ENCODE results near the gene PLIN1.

Gene PLIN1

GRCh38 chr15:89662893-89663626 is 16.1 kb downstream of the PLIN1 start:
- DNase-seq (ENCODE audit: low read depth, low spot score) = peak; percentile 90
- TF ChIP-seq CTCF (IDR thresholded peaks at IDR 0.05; ENCODE audit: low read depth, low read length) = no peak
- no peak overlapping the region for H3K4me3 ChIP-seq (ENCODE audit: low read depth, low read length)
- in situ Hi-C loops (cut with HindIII; ENCODE audit: low sequenced_read_pairs) = no loop called here

DNA sequence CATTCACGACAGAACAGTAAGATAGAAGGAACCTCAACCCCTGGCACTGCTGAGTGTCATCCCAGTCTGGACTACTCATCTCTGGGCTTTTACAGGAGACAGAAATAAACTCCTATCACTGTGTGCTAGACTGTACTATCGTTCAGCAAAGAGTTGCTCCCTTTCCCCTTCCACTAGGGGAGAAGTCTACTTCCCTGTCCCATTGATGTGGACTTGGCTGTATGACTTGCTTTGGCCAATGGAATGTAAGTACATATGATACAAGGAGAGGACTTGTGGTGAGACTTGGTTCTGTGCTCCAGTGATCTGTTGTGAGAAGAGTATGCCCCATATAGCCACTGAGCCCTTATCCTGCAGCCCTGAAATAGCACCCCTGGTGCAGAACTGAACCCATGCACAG is 18.6 kb downstream of the PLIN1 start:
- DNase-seq (ENCODE audit: low read depth, low spot score) = no peak
- TF ChIP-seq CTCF (IDR thresholded peaks at IDR 0.05; ENCODE audit: low read depth, low read length) = no peak
- in situ Hi-C loops (cut with HindIII; ENCODE audit: low sequenced_read_pairs) = no loop called here
- H3K4me3 ChIP-seq (ENCODE audit: low read depth, low read length) = no peak overlapping the region

DNA sequence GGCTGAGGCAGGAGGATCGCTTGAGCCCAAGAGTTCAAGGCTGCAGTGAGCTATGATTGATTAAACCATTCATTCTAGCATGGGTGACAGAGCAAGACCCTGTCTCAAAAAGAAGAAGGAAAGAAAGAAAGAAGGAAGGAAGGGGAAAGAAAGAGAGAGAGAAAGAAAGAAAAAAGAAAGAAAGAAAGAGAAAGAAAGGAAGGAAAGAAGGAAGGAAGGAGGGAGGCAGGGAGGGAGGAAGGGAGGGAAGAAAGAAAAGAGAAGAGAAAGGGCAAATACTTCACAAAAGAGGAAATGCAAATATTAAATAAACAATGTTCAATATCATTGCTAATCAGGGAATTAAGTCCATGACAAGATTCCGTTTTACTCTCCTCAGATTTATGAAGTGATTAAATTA is 19.9 kb downstream of the PLIN1 start:
- H3K4me3 ChIP-seq (ENCODE audit: low read depth, low read length) = no peak overlapping the region
- in situ Hi-C loops (cut with HindIII; ENCODE audit: low sequenced_read_pairs) = no loop called here
- no peak for DNase-seq (ENCODE audit: low read depth, low spot score)
- TF ChIP-seq CTCF (IDR thresholded peaks at IDR 0.05; ENCODE audit: low read depth, low read length) = no peak

- in situ Hi-C loops (cut with HindIII; ENCODE audit: low sequenced_read_pairs) = no loop called here
- no peak overlapping the region for H3K4me3 ChIP-seq (ENCODE audit: low read depth, low read length)
- DNase-seq (ENCODE audit: low read depth, low spot score) = no peak
- no peak for TF ChIP-seq CTCF (IDR thresholded peaks at IDR 0.05; ENCODE audit: low read depth, low read length)
These were observed 21.4 kb downstream of the PLIN1 start for GRCh38 chr15:89657686-89658200.

GRCh38 chr15:89656116-89656815 is 22.9 kb downstream of the PLIN1 start:
- no peak for DNase-seq (ENCODE audit: low read depth, low spot score)
- in situ Hi-C loops (cut with HindIII; ENCODE audit: low sequenced_read_pairs) = no loop called here
- no peak overlapping the region for H3K4me3 ChIP-seq (ENCODE audit: low read depth, low read length)
- no peak for TF ChIP-seq CTCF (IDR thresholded peaks at IDR 0.05; ENCODE audit: low read depth, low read length)

GRCh38 chr15:89654847-89655805 is 24.0 kb downstream of the PLIN1 start, which contains the start of gene KIF7:
KIF7 (minus strand) TSS chr15:89655467; CDS start chr15:89652930, 2,537 bp downstream.
- peak; percentile 66 for DNase-seq (ENCODE audit: low read depth, low spot score)
- H3K4me3 ChIP-seq (ENCODE audit: low read depth, low read length) = peak within 1 kb of the TSS; percentile 70
- in situ Hi-C loops (cut with HindIII; ENCODE audit: low sequenced_read_pairs) = no loop called here
- no peak for TF ChIP-seq CTCF (IDR thresholded peaks at IDR 0.05; ENCODE audit: low read depth, low read length)
